Panc1 (cell line): ENCODE measurements around the gene ERC2. TPM values are rescaled to one million over a fixed set of nuclear protein-coding genes. Genes with fewer than 3 reads are reported as not detected.

ENCODE experiments used
- ATAC-seq: fragments of 200-7000 bp; cut with Tn5 transposase; 2 replicates; pipeline ENCODE4 v1.9.1; 2020; ENCODE audit warnings: mild to moderate bottlenecking, moderate library complexity
- BruUV-seq: library from RNA; stranded (reverse); fragments of 400-500 nt; replicated peaks from 2 replicates; lab custom pipeline; 2021; lab: Mats Ljungman, UMichigan
- CTCF ChIA-PET: fragments of 300-600 bp; sonication (Branson Sonifier 250); formaldehyde crosslinking; loops from one replicate; lab custom pipeline; 2022; ENCODE audit warnings: antibody characterized with exemption; lab: Charles Lee
- POLR2A ChIA-PET: fragments of 300-600 bp; sonication (Branson Sonifier 250); formaldehyde crosslinking; loops from one replicate; lab custom pipeline; 2022; ENCODE audit warnings: antibody characterized with exemption; lab: Charles Lee
- DNase-seq: peaks from one replicate; pipeline ENCODE4 v3.0.0-alpha.2; 2010; ENCODE audit warnings: low read depth, low spot score
- H3K27ac ChIP-seq: 2 replicates; pipeline ENCODE4 v1.5.1; 2011; ENCODE audit warnings: mild to moderate bottlenecking, low read length, inconsistent platforms
- H3K27me3 ChIP-seq: fragments of 200-500 bp; sonication (Bioruptor generic); 2 replicates; pipeline ENCODE4 v1.6.0; 2014; ENCODE audit warnings: low read length, inconsistent platforms; ENCODE audit not compliant: control insufficient read depth, insufficient read depth
- H3K36me3 ChIP-seq: fragments of 200-500 bp; sonication (Bioruptor generic); 2 replicates; pipeline ENCODE4 v1.5.1; 2014; ENCODE audit warnings: inconsistent platforms, mild to moderate bottlenecking, low read length, moderate library complexity; ENCODE audit not compliant: control insufficient read depth, insufficient read depth
- H3K4me1 ChIP-seq: 2 replicates; pipeline ENCODE4 v1.5.1; 2011; ENCODE audit warnings: inconsistent platforms, mild to moderate bottlenecking, low read length, moderate library complexity; ENCODE audit not compliant: control insufficient read depth, insufficient read depth
- H3K4me3 ChIP-seq, 2 experiments: 2 replicates each; pipeline ENCODE4 v1.5.1; 2011 to 2012; ENCODE audit warnings: low read depth in 2 of 2, low read length in 2 of 2, mild to moderate bottlenecking in 2 of 2, inconsistent platforms in 1 of 2, moderate library complexity in 1 of 2
- H3K9me3 ChIP-seq: fragments of 200-500 bp; sonication (Bioruptor generic); 2 replicates; pipeline ENCODE4 v1.5.1; 2014; ENCODE audit warnings: low read depth, mild to moderate bottlenecking, inconsistent platforms, low read length, moderate library complexity; ENCODE audit not compliant: control insufficient read depth, insufficient read depth
- CTCF ChIP-seq: fragments of 450-650 bp; IDR thresholded peaks from 2 replicates; pipeline ENCODE4 v1.5.1; 2017; ENCODE audit warnings: mild to moderate bottlenecking
- POLR2AphosphoS5 ChIP-seq: IDR thresholded peaks from 2 replicates; pipeline ENCODE4 v1.6.1; 2012; ENCODE audit warnings: mild to moderate bottlenecking, low read depth, low read length, moderate library complexity
- REST ChIP-seq, 2 experiments: IDR thresholded peaks; 2 replicates each; pipeline ENCODE4 v1.6.1; 2011 to 2012; ENCODE audit warnings: low read depth in 2 of 2, control low read depth in 1 of 2, low read length in 1 of 2, mild to moderate bottlenecking in 1 of 2, moderate library complexity in 1 of 2; ENCODE audit not compliant: insufficient read depth in 1 of 2
- SIN3A ChIP-seq: IDR thresholded peaks from 2 replicates; pipeline ENCODE4 v1.6.1; 2012; ENCODE audit warnings: low read depth, mild to moderate bottlenecking, low read length, moderate library complexity, borderline replicate concordance; ENCODE audit not compliant: insufficient read depth
- TCF7L2 ChIP-seq: IDR thresholded peaks from 2 replicates; pipeline ENCODE4 v1.6.1; 2011; ENCODE audit warnings: mild to moderate bottlenecking, low read depth, low read length, inconsistent platforms
- in situ Hi-C: cut with HindIII; loops from 2 replicates; pipeline ENCODE4 v1.10.0; 2016; ENCODE audit warnings: low sequenced_read_pairs, low pct_unique_long_range_greater_than_20kb
- intact Hi-C: fragments of 100-400 bp; cut with micrococcal nuclease; formaldehyde crosslinking; loops from one replicate; pipeline ENCODE4 v1.10.0; 2022; ENCODE audit not compliant: unreplicated experiment
- total RNA-seq: library from RNA; stranded (reverse); gene quantifications from one replicate; pipeline ENCODE4 v1.2.1, GENCODE V29; 2021; ENCODE audit not compliant: unreplicated experiment

The ERC2 gene
- total RNA-seq, 1 experiment from 2014 or later, result 0.33 TPM

GRCh38 chr3:55818485-55818884, 649.8 kb downstream of the ERC2 start:
- in situ Hi-C loops, result no loop called here
- ChIA-PET CTCF (no interaction called here), POLR2A (no interaction called here)
- TF ChIP-seq CTCF (no peak), POLR2AphosphoS5 (no peak), SIN3A (no peak), TCF7L2 (no peak), REST (IDR thresholded peaks at IDR 0.05; ENCODE audit: insufficient read depth in 1 of 2, low read depth in 2 of 2, low read length in 1 of 2) (no peak)
- intact Hi-C loops, result no loop called here
- no TSS peak for BruUV-seq
- Histone ChIP-seq H3K9me3 (no peaks in the 10 kb centered on the region), H3K4me3 (no peak overlapping the region), H3K4me1 (no peaks in the 10 kb centered on the region), H3K36me3 (no peaks in the 10 kb centered on the region), H3K27me3 (no peaks in the 10 kb centered on the region), H3K27ac (no peak overlapping the region)
- DNase-seq, result no peak
- no peak for ATAC-seq

- CTCF ChIA-PET, result no interaction called here
- intact Hi-C loops, result no loop called here
- TF ChIP-seq POLR2AphosphoS5, result no peak
- Histone ChIP-seq H3K9me3 (no peaks in the 10 kb centered on the region), H3K36me3 (no peaks in the 10 kb centered on the region), H3K27me3 (no peaks in the 10 kb centered on the region), H3K27ac (no peak overlapping the region), H3K4me3 (no peak overlapping the region), H3K4me1 (no peaks in the 10 kb centered on the region)
- in situ Hi-C loops, result no loop called here
- BruUV-seq, result no TSS peak
- POLR2A ChIA-PET, result no interaction called here
- no peak for DNase-seq
- ATAC-seq, result no peak
Measured at GRCh38 chr3:55816794-55817576, 651.3 kb downstream of the ERC2 start.

GRCh38 chr3:55815262-55815661, 653.0 kb downstream of the ERC2 start:
- H3K9me3 ChIP-seq, result no peaks in the 10 kb centered on the region
- H3K4me3 ChIP-seq, result no peak overlapping the region
- no peaks in the 10 kb centered on the region for H3K4me1 ChIP-seq
- POLR2A ChIA-PET, result no interaction called here
- in situ Hi-C loops (no loop called here), intact Hi-C loops (no loop called here)
- H3K36me3 ChIP-seq, result no peaks in the 10 kb centered on the region
- no peak for DNase-seq
- H3K27me3 ChIP-seq, result no peaks in the 10 kb centered on the region
- ATAC-seq, result no peak
- no peak for TF ChIP-seq TCF7L2
- H3K27ac ChIP-seq, result no peak overlapping the region
- CTCF ChIA-PET, result no interaction called here
- BruUV-seq, result no TSS peak
